Body of pancreas (tissue), 4 donors: Measurements from ENCODE around the gene HOXA3. TPM values are rescaled to one million over a fixed set of nuclear protein-coding genes. Genes with fewer than 3 reads are reported as not detected.

Experiments
- ATAC-seq: fragments of 150-250 bp; one replicate; pipeline ENCODE4 v1.9.1; 2016
- DNase-seq, 4 donors: peaks; one replicate each; pipeline ENCODE4 v3.0.0-alpha.2; 2019
- H3K27ac ChIP-seq, 4 donors: fragments of 200-600 bp; sonication (generic); 1 replicate in 3 of 4; 2 replicates in 1 of 4; pipeline versions ENCODE4 v1.5.1 to v1.6.1; 2016 to 2019; ENCODE audit warnings: mild to moderate bottlenecking in 1 of 4, mixed read lengths in 1 of 4, moderate library complexity in 1 of 4
- H3K27me3 ChIP-seq, 2 donors: fragments of 200-600 bp; sonication (generic); one replicate each; pipeline ENCODE4 v1.6.0; 2016; ENCODE audit warnings: mild to moderate bottlenecking in 1 of 2
- H3K36me3 ChIP-seq, 2 donors: fragments of 200-600 bp; sonication (generic); replicated peaks in 1 of 2; 2 replicates each; pipeline ENCODE4 v1.5.1; 2016; ENCODE audit warnings: low read depth in 2 of 2; ENCODE audit not compliant: insufficient read depth in 1 of 2
- H3K4me1 ChIP-seq: fragments of 200-600 bp; sonication (generic); one replicate; pipeline ENCODE4 v1.6.0; 2016
- H3K4me3 ChIP-seq, 2 donors: fragments of 200-600 bp; sonication (generic); 1 replicate in 1 of 2; 2 replicates in 1 of 2; pipeline ENCODE4 v1.5.1; 2016 to 2019
- H3K9me3 ChIP-seq, 3 donors: fragments of 200-600 bp; sonication (generic); 1 replicate in 2 of 3; 2 replicates in 1 of 3; pipeline ENCODE4 v1.5.1; 2016
- POLR2A ChIP-seq, 3 donors: fragments of 450-650 bp; IDR thresholded peaks; one replicate each; pipeline ENCODE4 v1.6.1; 2016; ENCODE audit warnings: antibody characterized with exemption in 3 of 3, mild to moderate bottlenecking in 2 of 3
- WGBS, 2 donors: methylation state at CpG; one replicate each; pipeline ENCODE4 v1.1.5; 2017; 5-methylcytosine and 5-hydroxymethylcytosine counted together
- intact Hi-C: fragments of 100-400 bp; cut with DNase I; formaldehyde crosslinking; loops from one replicate; pipeline ENCODE4 v1.15.1; 2023
- total RNA-seq, 2 donors: library from RNA; depleted of rRNA; stranded (reverse); fragments of >200 nt; gene quantifications; one replicate each; pipeline ENCODE4 v1.1.0, GENCODE V29; 2016
- TF ChIP-seq, protein P1 (sequence below), 7 experiments: fragments of 450-650 bp in 4 of 7; fragments of 200-600 bp in 3 of 7; sonication (generic) in 3 of 7; IDR thresholded peaks; one replicate each; pipeline ENCODE4 v1.5.1; 2016 to 2019; ENCODE audit warnings: antibody characterized with exemption in 7 of 7

The HOXA3 gene
- total RNA-seq, 2 donors from 2014 or later = 1.6 TPM; not detected in 1

DNA sequence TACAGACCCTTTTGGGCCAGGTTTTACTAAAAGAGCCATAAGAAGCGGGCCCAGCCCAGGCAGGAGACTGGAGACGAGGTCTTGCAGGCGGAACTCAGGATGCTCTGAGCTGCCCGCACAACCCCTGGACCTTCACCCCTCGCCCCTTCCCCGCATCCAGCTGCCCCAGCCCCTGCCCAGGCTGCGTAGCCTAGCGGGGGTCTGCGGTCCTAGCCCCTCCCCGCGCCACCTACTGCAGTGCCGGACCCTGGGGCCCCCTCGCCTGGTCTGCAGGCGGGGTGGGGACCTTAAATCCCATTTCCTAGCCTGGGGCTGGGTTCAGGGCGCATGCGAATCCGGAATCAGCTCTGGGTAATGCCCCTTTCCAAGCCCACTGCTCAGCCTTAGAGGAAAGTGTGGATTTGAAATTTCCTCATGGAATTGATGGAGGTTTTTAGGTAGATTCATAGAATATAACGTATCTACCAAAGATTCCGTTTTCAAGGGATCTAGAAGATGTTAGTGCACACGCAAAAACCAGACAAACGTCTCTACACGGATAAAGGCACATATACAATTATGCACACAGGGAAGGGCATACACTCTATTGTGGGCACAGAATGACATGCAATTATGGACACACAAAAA, 546 bp upstream of the HOXA3 start:
- TF ChIP-seq POLR2A (IDR thresholded peaks at IDR 0.05) = no peak
- TF ChIP-seq, protein P1, sequence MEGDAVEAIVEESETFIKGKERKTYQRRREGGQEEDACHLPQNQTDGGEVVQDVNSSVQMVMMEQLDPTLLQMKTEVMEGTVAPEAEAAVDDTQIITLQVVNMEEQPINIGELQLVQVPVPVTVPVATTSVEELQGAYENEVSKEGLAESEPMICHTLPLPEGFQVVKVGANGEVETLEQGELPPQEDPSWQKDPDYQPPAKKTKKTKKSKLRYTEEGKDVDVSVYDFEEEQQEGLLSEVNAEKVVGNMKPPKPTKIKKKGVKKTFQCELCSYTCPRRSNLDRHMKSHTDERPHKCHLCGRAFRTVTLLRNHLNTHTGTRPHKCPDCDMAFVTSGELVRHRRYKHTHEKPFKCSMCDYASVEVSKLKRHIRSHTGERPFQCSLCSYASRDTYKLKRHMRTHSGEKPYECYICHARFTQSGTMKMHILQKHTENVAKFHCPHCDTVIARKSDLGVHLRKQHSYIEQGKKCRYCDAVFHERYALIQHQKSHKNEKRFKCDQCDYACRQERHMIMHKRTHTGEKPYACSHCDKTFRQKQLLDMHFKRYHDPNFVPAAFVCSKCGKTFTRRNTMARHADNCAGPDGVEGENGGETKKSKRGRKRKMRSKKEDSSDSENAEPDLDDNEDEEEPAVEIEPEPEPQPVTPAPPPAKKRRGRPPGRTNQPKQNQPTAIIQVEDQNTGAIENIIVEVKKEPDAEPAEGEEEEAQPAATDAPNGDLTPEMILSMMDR (IDR thresholded peaks at IDR 0.05) = no peak
- no peak for ATAC-seq
- peaks cover 40% of the 10 kb centered on the region for H3K4me1 ChIP-seq
- H3K27me3 ChIP-seq = peaks cover 0 to 71% of the 10 kb centered on the region in 2 donors
- intact Hi-C loops = no loop called here
- no peaks in the 10 kb centered on the region for H3K9me3 ChIP-seq
- no peak overlapping the region for H3K27ac ChIP-seq
- H3K36me3 ChIP-seq = no peaks in the 10 kb centered on the region
- H3K4me3 ChIP-seq = no peak overlapping the region
- WGBS, 2 donors = 13 to 16% methylated on average over 14 to 22 of the region's 22 CpGs
- DNase-seq = no peak

DNA sequence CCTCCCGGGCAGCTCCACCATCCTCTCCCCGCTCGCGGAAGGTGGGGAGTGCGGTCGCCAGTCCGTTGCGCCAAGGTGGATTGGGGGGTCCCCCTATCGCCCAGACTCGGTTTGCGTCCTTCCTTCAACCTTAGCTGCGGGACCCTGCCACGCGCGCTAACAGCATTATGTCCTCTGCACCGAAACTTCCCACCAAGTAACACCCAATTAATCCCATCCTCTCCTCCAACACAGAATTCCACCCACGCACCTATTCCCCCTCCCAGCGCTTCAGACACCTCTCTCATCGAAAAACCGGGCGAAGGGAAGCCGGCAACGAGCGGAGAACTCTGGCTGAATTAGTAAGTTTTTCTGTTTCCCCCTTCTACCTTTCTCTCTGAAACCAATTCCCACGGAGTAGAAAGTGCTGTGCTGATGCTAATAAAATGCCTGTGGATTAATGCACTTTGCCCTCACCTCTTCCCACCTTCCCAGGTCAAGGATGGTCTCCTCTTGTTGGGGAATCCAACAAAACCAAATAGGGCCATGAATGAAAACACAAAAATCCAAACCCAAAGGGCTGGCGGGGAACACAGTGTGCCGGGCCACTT, 947 bp downstream of the HOXA3 start:
- TF ChIP-seq, protein P1 (IDR thresholded peaks at IDR 0.05) = no peak
- TF ChIP-seq POLR2A (IDR thresholded peaks at IDR 0.05) = no peak
- peaks cover 44% of the 10 kb centered on the region for H3K4me1 ChIP-seq
- H3K9me3 ChIP-seq = no peaks in the 10 kb centered on the region
- WGBS, 2 donors = 3 to 12% methylated on average over 18 to 27 of the region's 27 CpGs
- DNase-seq = peak in 1 of 4 donors; percentile 1
- peaks cover 0 to 72% of the 10 kb centered on the region in 2 donors for H3K27me3 ChIP-seq
- intact Hi-C loops = no loop called here
- H3K4me3 ChIP-seq = no peak overlapping the region
- no peak overlapping the region for H3K27ac ChIP-seq
- no peak for ATAC-seq
- H3K36me3 ChIP-seq = no peaks in the 10 kb centered on the region

DNA sequence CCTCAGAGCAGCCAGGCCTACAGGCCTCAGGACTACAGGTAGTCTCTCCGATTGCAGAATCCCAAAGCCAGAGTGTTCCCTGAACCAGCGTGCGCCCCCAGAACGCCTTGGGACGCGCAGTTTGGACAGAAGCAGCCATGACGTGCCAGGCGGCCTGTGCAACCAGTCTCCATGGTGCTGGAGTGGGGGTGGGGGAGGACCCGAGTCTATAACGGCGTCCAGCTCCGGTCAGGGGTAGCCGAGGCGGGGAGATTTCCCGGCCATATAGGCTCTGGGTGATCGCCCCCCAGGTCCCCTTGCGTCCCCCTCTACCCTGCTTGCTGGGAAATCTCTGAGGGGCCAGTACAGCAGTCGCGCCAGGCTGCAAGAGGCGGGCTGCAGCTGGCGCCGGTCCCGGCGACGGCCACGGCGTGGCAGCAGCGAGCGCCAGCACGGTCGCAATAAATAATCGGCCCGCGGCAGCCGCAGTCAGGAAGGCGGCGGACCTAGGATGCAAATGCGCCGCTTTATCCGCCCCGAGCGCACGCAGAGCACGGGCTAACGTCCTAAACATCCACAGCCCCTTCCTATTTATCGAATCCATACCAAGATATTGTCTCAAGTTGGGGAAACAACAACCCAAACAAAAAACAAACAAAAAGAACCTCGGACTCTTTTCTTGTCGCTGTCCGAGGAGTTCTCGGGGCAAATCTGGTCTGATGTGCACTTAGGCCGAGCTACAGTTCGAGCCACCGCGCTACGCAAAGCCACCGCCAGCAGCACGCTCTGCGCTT, 1.6 kb downstream of the HOXA3 start:
- 2% methylated on average over 43 to 58 of the region's 58 CpGs for WGBS, 2 donors
- H3K27ac ChIP-seq = no peak overlapping the region
- ATAC-seq (peak; percentile 83), DNase-seq (peak; percentile 55 to 74 (median 64))
- peaks cover 0 to 72% of the 10 kb centered on the region in 2 donors for H3K27me3 ChIP-seq
- TF ChIP-seq, protein P1 (IDR thresholded peaks at IDR 0.05) = peak; percentile 69 to 86 (median 75)
- TF ChIP-seq POLR2A (IDR thresholded peaks at IDR 0.05) = no peak
- H3K4me3 ChIP-seq = no peak overlapping the region
- H3K9me3 ChIP-seq = no peaks in the 10 kb centered on the region
- H3K36me3 ChIP-seq = no peaks in the 10 kb centered on the region
- intact Hi-C loops = no loop called here
- H3K4me1 ChIP-seq = peaks cover 37% of the 10 kb centered on the region

DNA sequence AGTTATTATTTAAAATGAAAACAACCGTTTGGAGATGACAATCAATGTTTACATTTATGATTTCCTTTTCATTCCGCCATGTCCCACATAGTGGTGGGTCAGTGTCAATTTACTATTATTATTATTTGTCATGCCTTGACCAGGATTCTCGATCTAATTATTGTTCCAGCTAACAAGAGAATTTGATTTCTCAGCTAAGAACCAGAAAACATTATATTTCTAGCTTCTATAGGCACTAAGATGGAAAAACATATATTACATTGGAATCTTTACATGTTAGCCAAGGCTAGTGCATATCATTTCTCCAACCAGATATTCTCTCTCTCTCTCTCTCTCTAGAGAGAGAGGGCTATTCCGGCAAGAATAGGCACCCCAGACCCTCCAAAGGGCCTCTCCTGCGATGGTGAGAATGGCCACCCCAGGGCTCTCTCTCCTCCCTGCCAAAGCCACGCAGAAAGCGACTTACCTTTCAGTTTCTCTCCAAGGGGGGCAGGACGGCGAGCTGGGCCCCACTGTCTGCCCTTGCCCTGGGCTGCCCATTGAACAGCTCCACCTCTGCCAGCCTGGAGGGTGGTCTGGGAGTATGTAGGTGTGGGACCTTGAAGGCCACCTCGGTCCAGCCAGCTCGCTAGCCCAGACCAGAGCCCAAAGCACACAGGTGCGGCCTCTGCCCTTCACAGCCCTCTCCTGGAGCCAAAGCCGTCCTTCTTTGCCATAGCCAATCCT, 2.4 kb downstream of the HOXA3 start:
- Histone ChIP-seq H3K27ac (no peak overlapping the region), H3K4me3 (no peak overlapping the region), H3K36me3 (no peaks in the 10 kb centered on the region), H3K9me3 (no peaks in the 10 kb centered on the region), H3K4me1 (peaks cover 36% of the 10 kb centered on the region), H3K27me3 (peaks cover 0 to 76% of the 10 kb centered on the region in 2 donors)
- 25 to 44% methylated on average over 13 of the region's 13 CpGs for WGBS, 2 donors
- no peak for ATAC-seq
- peak in 2 of 4 donors; percentile 10 to 11 for DNase-seq
- intact Hi-C loops = no loop called here
- TF ChIP-seq POLR2A (IDR thresholded peaks at IDR 0.05) = no peak
- TF ChIP-seq, protein P1 (IDR thresholded peaks at IDR 0.05) = no peak
